ENCODE measurements around the gene KCNAB1.

KCNAB1 gene

GRCh38 chr3:156497326-156497725, 376.9 kb downstream of the KCNAB1 start:
- Histone ChIP-seq H3K4me3 (ENCODE audit: low read length) (no peak overlapping the region), H3K27me3 (ENCODE audit: control insufficient read depth, insufficient read depth, low read length) (no peaks in the 10 kb centered on the region), H3K36me3 (ENCODE audit: control insufficient read depth, insufficient read depth, low read length) (no peaks in the 10 kb centered on the region), H3K27ac (ENCODE audit: low read length) (no peak overlapping the region), H3K9me3 (ENCODE audit: control insufficient read depth, insufficient read depth, low read length) (no peaks in the 10 kb centered on the region), H3K4me1 (ENCODE audit: control insufficient read depth, insufficient read depth, low read length) (no peaks in the 10 kb centered on the region; the same call in 1 of the 2 replicates)
- no CpG with 5 or more reads among the region's 1 CpG for WGBS (ENCODE audit: insufficient coverage, insufficient read length)
- no peak for DNase-seq (ENCODE audit: low read depth, low spot score)

- H3K4me3 ChIP-seq (ENCODE audit: low read length) = no peak overlapping the region
- H3K27ac ChIP-seq (ENCODE audit: low read length) = no peak overlapping the region
- WGBS (ENCODE audit: insufficient coverage, insufficient read length) = no CpG with 5 or more reads among the region's 5 CpGs
- no peak for DNase-seq (ENCODE audit: low read depth, low spot score)
- H3K4me1 ChIP-seq (ENCODE audit: control insufficient read depth, insufficient read depth, low read length) = no peaks in the 10 kb centered on the region; the same call in 1 of the 2 replicates
- no peaks in the 10 kb centered on the region for H3K27me3 ChIP-seq (ENCODE audit: control insufficient read depth, insufficient read depth, low read length)
- H3K9me3 ChIP-seq (ENCODE audit: control insufficient read depth, insufficient read depth, low read length) = no peaks in the 10 kb centered on the region
- H3K36me3 ChIP-seq (ENCODE audit: control insufficient read depth, insufficient read depth, low read length) = no peaks in the 10 kb centered on the region
These were observed 377.9 kb downstream of the KCNAB1 start for GRCh38 chr3:156498307-156498706.

- no peak for DNase-seq (ENCODE audit: low read depth, low spot score)
- H3K27ac ChIP-seq (ENCODE audit: low read length) = no peak overlapping the region
- no peaks in the 10 kb centered on the region for H3K27me3 ChIP-seq (ENCODE audit: control insufficient read depth, insufficient read depth, low read length)
- no peaks in the 10 kb centered on the region for H3K4me1 ChIP-seq (ENCODE audit: control insufficient read depth, insufficient read depth, low read length)
- H3K9me3 ChIP-seq (ENCODE audit: control insufficient read depth, insufficient read depth, low read length) = no peaks in the 10 kb centered on the region
- H3K36me3 ChIP-seq (ENCODE audit: control insufficient read depth, insufficient read depth, low read length) = no peaks in the 10 kb centered on the region
- H3K4me3 ChIP-seq (ENCODE audit: low read length) = no peak overlapping the region
These were observed 386.9 kb downstream of the KCNAB1 start for GRCh38 chr3:156507285-156507684.

GRCh38 chr3:156509189-156510174, 389.1 kb downstream of the KCNAB1 start:
- H3K36me3 ChIP-seq (ENCODE audit: control insufficient read depth, insufficient read depth, low read length) = no peaks in the 10 kb centered on the region
- no peak overlapping the region for H3K27ac ChIP-seq (ENCODE audit: low read length)
- no peaks in the 10 kb centered on the region for H3K4me1 ChIP-seq (ENCODE audit: control insufficient read depth, insufficient read depth, low read length)
- peak; percentile 18 for DNase-seq (ENCODE audit: low read depth, low spot score)
- no CpG with 5 or more reads among the region's 5 CpGs for WGBS (ENCODE audit: insufficient coverage, insufficient read length)
- H3K4me3 ChIP-seq (ENCODE audit: low read length) = no peak overlapping the region
- no peaks in the 10 kb centered on the region for H3K27me3 ChIP-seq (ENCODE audit: control insufficient read depth, insufficient read depth, low read length)
- no peaks in the 10 kb centered on the region for H3K9me3 ChIP-seq (ENCODE audit: control insufficient read depth, insufficient read depth, low read length)

DNA sequence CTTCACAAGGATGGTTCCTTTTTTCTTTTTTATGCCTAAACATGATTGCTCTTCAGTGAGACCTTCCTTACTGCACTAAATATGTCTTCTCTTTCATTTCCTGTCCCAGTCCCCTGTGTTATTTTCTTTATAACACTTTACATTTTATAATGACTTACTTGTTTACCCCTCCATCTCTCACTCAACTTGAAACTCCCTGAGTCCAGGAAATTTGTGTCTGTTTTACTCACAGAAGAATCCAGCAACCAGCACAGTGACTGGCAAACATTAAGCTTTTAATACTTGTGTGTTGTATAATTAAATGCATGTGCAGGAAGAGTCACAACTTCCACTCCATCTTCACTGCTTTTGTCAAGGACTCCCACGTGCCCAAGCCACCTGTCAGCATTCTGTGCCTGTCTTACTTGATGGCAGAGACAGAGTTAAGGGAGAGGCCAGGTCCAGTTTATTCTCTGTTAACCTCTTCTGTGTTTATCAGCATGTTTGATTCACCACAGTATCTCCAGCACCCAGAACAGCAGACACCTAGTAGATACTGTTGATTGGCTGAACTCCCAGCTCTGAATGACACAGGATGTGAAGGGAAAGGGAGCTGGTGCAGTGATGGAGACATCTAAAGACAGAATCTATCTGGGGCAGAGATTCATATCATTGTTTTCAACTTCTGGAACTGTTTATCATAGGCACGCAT, 391.8 kb downstream of the KCNAB1 start:
- no peak overlapping the region for H3K27ac ChIP-seq (ENCODE audit: low read length)
- no peaks in the 10 kb centered on the region for H3K36me3 ChIP-seq (ENCODE audit: control insufficient read depth, insufficient read depth, low read length)
- H3K4me3 ChIP-seq (ENCODE audit: low read length) = no peak overlapping the region
- no peak for DNase-seq (ENCODE audit: low read depth, low spot score)
- WGBS (ENCODE audit: insufficient coverage, insufficient read length) = no CpG with 5 or more reads among the region's 2 CpGs
- no peaks in the 10 kb centered on the region for H3K4me1 ChIP-seq (ENCODE audit: control insufficient read depth, insufficient read depth, low read length)
- H3K9me3 ChIP-seq (ENCODE audit: control insufficient read depth, insufficient read depth, low read length) = no peaks in the 10 kb centered on the region
- no peaks in the 10 kb centered on the region for H3K27me3 ChIP-seq (ENCODE audit: control insufficient read depth, insufficient read depth, low read length)

DNA sequence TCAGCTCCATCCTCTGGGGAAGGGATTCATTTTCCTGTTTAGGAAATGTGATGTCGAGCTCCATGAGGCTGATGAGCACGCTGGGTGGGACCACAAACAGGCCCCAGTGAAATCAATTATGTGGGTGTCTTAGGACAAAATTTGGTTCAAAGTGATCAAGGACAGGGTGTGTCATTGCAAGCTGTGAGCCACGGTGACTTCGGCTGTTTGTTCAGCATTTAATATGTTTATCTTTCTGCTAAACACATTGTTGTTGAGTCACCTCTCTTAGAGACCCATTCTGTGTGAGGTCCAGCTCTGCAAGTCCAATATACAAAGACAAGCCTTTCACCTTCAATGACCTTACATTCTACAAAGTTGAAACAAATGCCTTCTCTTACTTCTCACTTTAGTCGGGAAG, 393.2 kb downstream of the KCNAB1 start:
- H3K4me1 ChIP-seq (ENCODE audit: control insufficient read depth, insufficient read depth, low read length) = no peaks in the 10 kb centered on the region
- no peaks in the 10 kb centered on the region for H3K36me3 ChIP-seq (ENCODE audit: control insufficient read depth, insufficient read depth, low read length)
- H3K27me3 ChIP-seq (ENCODE audit: control insufficient read depth, insufficient read depth, low read length) = no peaks in the 10 kb centered on the region
- H3K27ac ChIP-seq (ENCODE audit: low read length) = no peak overlapping the region
- DNase-seq (ENCODE audit: low read depth, low spot score) = no peak
- no peaks in the 10 kb centered on the region for H3K9me3 ChIP-seq (ENCODE audit: control insufficient read depth, insufficient read depth, low read length)
- no peak overlapping the region for H3K4me3 ChIP-seq (ENCODE audit: low read length)
- no CpG with 5 or more reads among the region's 5 CpGs for WGBS (ENCODE audit: insufficient coverage, insufficient read length)

DNA sequence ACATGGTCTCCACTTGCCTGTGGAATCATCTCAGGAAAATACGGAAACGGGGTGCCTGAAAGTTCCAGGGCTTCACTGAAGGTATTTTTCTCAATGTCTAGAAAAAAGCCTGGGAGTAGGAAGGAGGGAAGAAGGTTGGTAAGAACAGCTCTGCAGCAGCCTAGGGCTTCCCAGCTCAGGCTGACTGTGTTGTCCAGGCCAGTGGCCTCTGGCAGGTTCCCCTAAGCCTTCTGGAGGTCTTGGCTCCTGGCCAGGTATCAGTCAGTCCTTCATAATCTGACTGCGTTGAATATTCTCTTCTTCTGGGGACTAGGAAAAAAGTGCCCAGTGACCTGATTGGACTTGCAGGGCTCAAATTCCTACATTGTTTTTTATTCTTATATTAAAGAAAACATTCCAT, 395.9 kb downstream of the KCNAB1 start:
- Histone ChIP-seq H3K4me3 (ENCODE audit: low read length) (no peak overlapping the region), H3K4me1 (ENCODE audit: control insufficient read depth, insufficient read depth, low read length) (no peaks in the 10 kb centered on the region), H3K27me3 (ENCODE audit: control insufficient read depth, insufficient read depth, low read length) (no peaks in the 10 kb centered on the region), H3K9me3 (ENCODE audit: control insufficient read depth, insufficient read depth, low read length) (no peaks in the 10 kb centered on the region), H3K27ac (ENCODE audit: low read length) (no peak overlapping the region), H3K36me3 (ENCODE audit: control insufficient read depth, insufficient read depth, low read length) (no peaks in the 10 kb centered on the region)
- WGBS (ENCODE audit: insufficient coverage, insufficient read length) = no CpG with 5 or more reads among the region's 3 CpGs
- DNase-seq (ENCODE audit: low read depth, low spot score) = no peak

GRCh38 chr3:156516961-156517360, 396.6 kb downstream of the KCNAB1 start:
- WGBS (ENCODE audit: insufficient coverage, insufficient read length) = no CpG with 5 or more reads among the region's 1 CpG
- DNase-seq (ENCODE audit: low read depth, low spot score) = no peak
- Histone ChIP-seq H3K4me3 (ENCODE audit: low read length) (no peak overlapping the region), H3K9me3 (ENCODE audit: control insufficient read depth, insufficient read depth, low read length) (no peaks in the 10 kb centered on the region), H3K36me3 (ENCODE audit: control insufficient read depth, insufficient read depth, low read length) (no peaks in the 10 kb centered on the region), H3K27me3 (ENCODE audit: control insufficient read depth, insufficient read depth, low read length) (no peaks in the 10 kb centered on the region), H3K4me1 (ENCODE audit: control insufficient read depth, insufficient read depth, low read length) (no peaks in the 10 kb centered on the region), H3K27ac (ENCODE audit: low read length) (no peak overlapping the region)

DNA sequence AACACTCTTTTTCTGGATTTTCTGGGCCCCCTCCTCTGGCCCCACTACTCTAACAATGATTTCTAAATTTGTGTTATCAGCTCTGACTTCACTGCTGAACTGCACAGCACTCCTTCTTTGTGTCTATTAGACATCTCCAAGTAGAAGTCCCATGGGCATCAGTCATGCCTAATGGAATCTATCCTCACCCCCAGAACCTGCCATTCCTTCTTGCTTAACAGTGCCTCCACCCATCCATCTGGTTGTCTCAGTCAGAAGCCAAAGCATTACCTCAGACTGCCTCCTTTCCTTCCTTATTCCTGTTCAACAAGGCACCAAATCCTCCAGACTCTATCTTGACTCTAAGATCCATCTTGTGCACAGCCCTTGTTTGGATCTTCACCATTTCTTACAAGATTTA, 398.3 kb downstream of the KCNAB1 start:
- Histone ChIP-seq H3K4me3 (ENCODE audit: low read length) (no peak overlapping the region), H3K27me3 (ENCODE audit: control insufficient read depth, insufficient read depth, low read length) (no peaks in the 10 kb centered on the region), H3K36me3 (ENCODE audit: control insufficient read depth, insufficient read depth, low read length) (no peaks in the 10 kb centered on the region), H3K27ac (ENCODE audit: low read length) (no peak overlapping the region), H3K4me1 (ENCODE audit: control insufficient read depth, insufficient read depth, low read length) (no peaks in the 10 kb centered on the region), H3K9me3 (ENCODE audit: control insufficient read depth, insufficient read depth, low read length) (no peaks in the 10 kb centered on the region)
- DNase-seq (ENCODE audit: low read depth, low spot score) = no peak

- DNase-seq (ENCODE audit: low read depth, low spot score) = no peak
- no peaks in the 10 kb centered on the region for H3K36me3 ChIP-seq (ENCODE audit: control insufficient read depth, insufficient read depth, low read length)
- no peak overlapping the region for H3K27ac ChIP-seq (ENCODE audit: low read length)
- H3K4me1 ChIP-seq (ENCODE audit: control insufficient read depth, insufficient read depth, low read length) = no peaks in the 10 kb centered on the region
- WGBS (ENCODE audit: insufficient coverage, insufficient read length) = no CpG with 5 or more reads among the region's 1 CpG
- no peaks in the 10 kb centered on the region for H3K27me3 ChIP-seq (ENCODE audit: control insufficient read depth, insufficient read depth, low read length)
- no peaks in the 10 kb centered on the region for H3K9me3 ChIP-seq (ENCODE audit: control insufficient read depth, insufficient read depth, low read length)
- H3K4me3 ChIP-seq (ENCODE audit: low read length) = no peak overlapping the region
These were observed 399.4 kb downstream of the KCNAB1 start for GRCh38 chr3:156519758-156520162.
